Superior temporal gyrus (tissue), 1 donor: ENCODE measurements around the gene EPRS1.
"Not testable (repeated sequence)": the region's sequence is repeated elsewhere in the genome, so short reads cannot be mapped to it uniquely, and the experiment has no call there.

Experiments used
- DNase-seq: peaks from one replicate; pipeline ENCODE4 v3.0.0-alpha.2; 2016; ENCODE audit errors: extremely low spot score

EPRS1 gene

GRCh38 chr1:220038640-220039039, 7.7 kb downstream of the EPRS1 start:
- no peak for DNase-seq

GRCh38 chr1:220037810-220038209, 8.5 kb downstream of the EPRS1 start:
- not testable (repeated sequence) for DNase-seq

- DNase-seq: no peak
Measured at GRCh38 chr1:220032911-220033310, 13.4 kb downstream of the EPRS1 start.

- DNase-seq: no peak
Measured at GRCh38 chr1:220031287-220031686, 15.0 kb downstream of the EPRS1 start.

- DNase-seq: no peak
Measured at GRCh38 chr1:220028346-220028895, 17.9 kb downstream of the EPRS1 start.

DNA sequence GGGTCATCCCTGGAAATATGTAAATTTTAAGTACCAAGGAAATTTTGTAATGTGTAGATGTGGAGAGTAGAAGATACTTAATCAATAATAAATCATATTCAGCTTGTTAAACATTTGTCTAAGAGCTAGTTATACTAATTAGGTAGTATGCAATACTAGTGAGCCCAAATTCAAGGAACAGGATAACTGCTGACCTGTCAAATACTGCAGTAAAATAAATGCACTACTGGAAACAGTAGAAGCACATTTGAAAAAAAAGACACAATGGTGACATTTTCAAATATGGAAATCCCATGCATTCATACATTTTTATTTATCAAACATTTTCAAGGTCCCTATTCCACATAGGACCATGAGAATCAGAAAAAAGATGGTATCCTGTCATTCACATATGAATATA, 27.2 kb downstream of the EPRS1 start:
- no peak for DNase-seq

- DNase-seq: peak; percentile 69
Measured at GRCh38 chr1:220013497-220013896, 32.8 kb downstream of the EPRS1 start.

- DNase-seq: no peak
Measured at GRCh38 chr1:220012259-220012658, 34.0 kb downstream of the EPRS1 start.

GRCh38 chr1:220011620-220012019, 34.7 kb downstream of the EPRS1 start:
- DNase-seq: no peak

DNA sequence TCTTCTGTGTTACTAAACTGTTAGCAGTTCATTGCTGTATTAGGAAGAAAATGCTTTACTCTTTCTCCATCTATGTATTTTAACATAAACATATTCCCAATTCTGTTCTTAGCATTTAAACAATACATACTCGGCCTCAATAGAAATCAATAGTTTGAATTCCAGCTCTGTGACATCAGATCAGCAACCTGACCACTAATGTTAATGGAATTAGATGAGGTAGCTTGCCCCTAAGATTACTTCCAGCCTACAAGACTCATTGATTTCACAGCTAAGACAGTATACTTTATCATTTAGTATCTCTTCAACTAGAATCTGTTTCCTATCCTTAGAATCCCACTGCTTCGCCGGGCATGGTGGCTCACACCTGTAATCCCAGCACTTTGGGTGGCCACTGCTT, 38.9 kb downstream of the EPRS1 start:
- no peak for DNase-seq

- no peak for DNase-seq
Measured at GRCh38 chr1:220005489-220005888, 40.8 kb downstream of the EPRS1 start.

DNA sequence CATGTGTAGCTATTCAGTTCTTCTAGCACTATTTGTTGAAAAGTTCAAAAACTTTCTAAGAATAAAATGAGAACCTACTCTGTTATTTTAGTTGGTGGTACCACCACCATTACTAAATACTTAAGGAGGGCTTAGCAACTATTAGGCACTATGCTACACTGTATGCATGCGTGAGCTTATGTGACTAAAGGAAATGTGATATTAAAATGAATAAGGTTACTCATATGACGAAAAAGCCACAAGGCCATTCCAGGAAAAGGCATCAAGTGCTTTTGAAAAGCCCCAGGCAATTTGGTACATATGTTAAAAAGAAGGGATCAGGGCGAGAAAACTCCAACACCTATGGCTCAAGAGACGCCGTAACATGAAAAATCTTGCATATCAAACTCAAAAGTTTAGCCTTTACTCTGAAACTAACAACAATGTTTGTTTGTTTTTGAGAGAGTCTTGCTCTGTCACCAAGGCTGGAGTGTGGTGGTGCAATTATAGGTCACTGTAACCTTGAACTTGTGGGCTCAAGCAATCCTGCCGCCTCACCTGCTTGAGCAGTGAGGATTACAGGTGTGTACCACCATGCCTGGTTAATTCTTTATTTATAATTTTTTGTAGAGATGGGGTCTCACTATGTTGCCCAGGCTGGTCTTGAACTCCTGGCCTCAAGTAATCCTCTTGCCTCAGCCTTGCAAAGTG, 42.5 kb downstream of the EPRS1 start:
- no peak for DNase-seq

- no peak for DNase-seq
Measured at GRCh38 chr1:220003015-220003414, 43.3 kb downstream of the EPRS1 start.

- DNase-seq: no peak
Measured at GRCh38 chr1:220001095-220001501, 45.2 kb downstream of the EPRS1 start.

GRCh38 chr1:219999821-220000220, 46.5 kb downstream of the EPRS1 start:
- no peak for DNase-seq
